Measurements from ENCODE around the gene PTPN14.

- TF ChIP-seq REST (IDR thresholded peaks at IDR 0.05; ENCODE audit: insufficient replicate concordance, low read depth) (no peak), CTCF (IDR thresholded peaks at IDR 0.05; ENCODE audit: insufficient read depth, low read length) (no peak), POLR2AphosphoS5 (IDR thresholded peaks at IDR 0.05; ENCODE audit: low read depth) (no peak)
Observed at GRCh38 chr1:214544791-214545190, 6.6 kb downstream of the PTPN14 start.
